H9 (cell line): ENCODE results near the gene THSD7B. TPM values are rescaled to one million over a fixed set of nuclear protein-coding genes. Genes with fewer than 3 reads are reported as not detected.

ENCODE experiments used
- DNase-seq: peaks from one replicate; pipeline ENCODE4 v3.0.0-alpha.2; 2017
- H2AFZ ChIP-seq: one replicate; pipeline ENCODE4 v1.6.1; 2013; ENCODE audit warnings: mild to moderate bottlenecking, low read length, control low read depth, moderate library complexity
- H2AK5ac ChIP-seq: 2 replicates; pipeline ENCODE4 v1.6.1; 2013; ENCODE audit warnings: low read length, control low read depth, mixed read lengths; ENCODE audit not compliant: insufficient read length
- H2BK120ac ChIP-seq: one replicate; pipeline ENCODE4 v1.6.1; 2013; ENCODE audit warnings: low read depth, mild to moderate bottlenecking, low read length, control low read depth, inconsistent platforms; ENCODE audit not compliant: poor library complexity, severe bottlenecking
- H2BK12ac ChIP-seq: 2 replicates; pipeline ENCODE4 v1.6.1; 2013; ENCODE audit warnings: low read length, control low read depth, mixed read lengths, low read depth; ENCODE audit not compliant: insufficient read length
- H2BK15ac ChIP-seq: 2 replicates; pipeline ENCODE4 v1.6.1; 2013; ENCODE audit warnings: low read depth, low read length, control low read depth
- H2BK20ac ChIP-seq: one replicate; pipeline ENCODE4 v1.6.1; 2013; ENCODE audit warnings: low read depth, mild to moderate bottlenecking, low read length, control low read depth, inconsistent platforms; ENCODE audit not compliant: poor library complexity, severe bottlenecking
- H2BK5ac ChIP-seq: 2 replicates; pipeline ENCODE4 v1.6.1; 2013; ENCODE audit warnings: low read length, control low read depth, mixed read lengths; ENCODE audit not compliant: insufficient read length
- H3K14ac ChIP-seq: 2 replicates; pipeline ENCODE4 v1.6.1; 2013; ENCODE audit warnings: low read length, control low read depth; ENCODE audit not compliant: insufficient read depth
- H3K18ac ChIP-seq: 2 replicates; pipeline ENCODE4 v1.6.1; 2013; ENCODE audit warnings: low read depth, mild to moderate bottlenecking, mixed read lengths, low read length, control low read depth; ENCODE audit not compliant: insufficient read length
- H3K23ac ChIP-seq: 2 replicates; pipeline ENCODE4 v1.6.1; 2013; ENCODE audit warnings: low read length, control low read depth, mixed read lengths, low read depth; ENCODE audit not compliant: insufficient read length
- H3K23me2 ChIP-seq: 2 replicates; pipeline ENCODE4 v1.6.1; 2013; ENCODE audit warnings: low read depth, mild to moderate bottlenecking, mixed read lengths, low read length, control low read depth; ENCODE audit not compliant: insufficient read length, poor library complexity, severe bottlenecking
- H3K27ac ChIP-seq: 2 replicates; pipeline ENCODE4 v1.5.1; 2013; ENCODE audit warnings: low read length, control low read depth, mixed read lengths, low read depth; ENCODE audit not compliant: insufficient read length
- H3K27me3 ChIP-seq: 2 replicates; pipeline ENCODE4 v1.6.1; 2013; ENCODE audit warnings: low read length, control low read depth, inconsistent platforms; ENCODE audit not compliant: insufficient read depth
- H3K4ac ChIP-seq: 2 replicates; pipeline ENCODE4 v1.6.1; 2013; ENCODE audit warnings: low read depth, mild to moderate bottlenecking, control low read depth, inconsistent platforms, low read length, moderate library complexity
- H3K4me1 ChIP-seq: 2 replicates; pipeline ENCODE4 v1.6.1; 2013; ENCODE audit warnings: low read length, control low read depth, inconsistent platforms; ENCODE audit not compliant: insufficient read depth
- H3K4me2 ChIP-seq: 2 replicates; pipeline ENCODE4 v1.6.1; 2013; ENCODE audit warnings: low read length, control low read depth, mixed read lengths; ENCODE audit not compliant: insufficient read length, insufficient read depth
- H3K56ac ChIP-seq: 2 replicates; pipeline ENCODE4 v1.6.1; 2013; ENCODE audit warnings: low read depth, mild to moderate bottlenecking, mixed read lengths, low read length, control low read depth; ENCODE audit not compliant: insufficient read length
- H3K79me1 ChIP-seq: 2 replicates; pipeline ENCODE4 v1.6.1; 2013; ENCODE audit warnings: low read depth, mild to moderate bottlenecking, moderate library complexity, low read length, control low read depth, inconsistent platforms; ENCODE audit not compliant: insufficient read depth, poor library complexity, severe bottlenecking
- H3K79me2 ChIP-seq: 2 replicates; pipeline ENCODE4 v1.6.1; 2013; ENCODE audit warnings: low read length, control low read depth, inconsistent platforms; ENCODE audit not compliant: insufficient read depth
- H3K9ac ChIP-seq: 2 replicates; pipeline ENCODE4 v1.6.1; 2013; ENCODE audit warnings: low read length, control low read depth, mixed read lengths; ENCODE audit not compliant: insufficient read length; ENCODE audit errors: extremely low read depth
- H3K9me3 ChIP-seq: one replicate; pipeline ENCODE4 v1.6.1; 2013; ENCODE audit warnings: low read depth, low read length, inconsistent platforms; ENCODE audit not compliant: control insufficient read depth
- H3T11ph ChIP-seq: one replicate; pipeline ENCODE4 v1.6.1; 2013; ENCODE audit warnings: mild to moderate bottlenecking, low read length, control low read depth, inconsistent platforms
- H4K20me1 ChIP-seq: one replicate; pipeline ENCODE4 v1.6.1; 2013; ENCODE audit not compliant: control insufficient read depth, insufficient read length, insufficient read depth
- H4K5ac ChIP-seq: 2 replicates; pipeline ENCODE4 v1.6.1; 2013; ENCODE audit warnings: low read depth, mild to moderate bottlenecking, mixed read lengths, low read length, control low read depth; ENCODE audit not compliant: insufficient read length
- H4K8ac ChIP-seq: replicated peaks from 2 replicates; pipeline ENCODE4 v1.6.1; 2013; ENCODE audit warnings: low read length, control low read depth, mixed read lengths, low read depth; ENCODE audit not compliant: insufficient read length
- H4K91ac ChIP-seq: 2 replicates; pipeline ENCODE4 v1.6.1; 2013; ENCODE audit warnings: low read depth, mild to moderate bottlenecking, moderate library complexity, mixed read lengths, low read length, control low read depth; ENCODE audit not compliant: insufficient read length
- H3K27ac Mint-ChIP-seq, 3 experiments: 2 replicates in 2 of 3; 3 replicates in 1 of 3; pipeline ENCODE4 v1.8.0; 2020 to 2021; ENCODE audit warnings: mixed read lengths in 3 of 3, mild to moderate bottlenecking in 1 of 3, moderate library complexity in 1 of 3
- H3K27me3 Mint-ChIP-seq: 2 replicates; pipeline ENCODE4 v1.8.0; 2021; ENCODE audit warnings: low read depth, mild to moderate bottlenecking, moderate library complexity, mixed read lengths
- H3K36me3 Mint-ChIP-seq, 3 experiments: 2 replicates in 2 of 3; 3 replicates in 1 of 3; pipeline ENCODE4 v1.8.0; 2020 to 2021; ENCODE audit warnings: low read depth in 3 of 3, mixed read lengths in 3 of 3; ENCODE audit not compliant: insufficient read depth in 1 of 3
- H3K4me1 Mint-ChIP-seq, 2 experiments: 2 replicates each; pipeline ENCODE4 v1.8.0; 2020; ENCODE audit warnings: mixed read lengths in 2 of 2
- H3K4me3 Mint-ChIP-seq, 2 experiments: 2 replicates in 1 of 2; 3 replicates in 1 of 2; pipeline ENCODE4 v1.8.0; 2020 to 2021; ENCODE audit warnings: mild to moderate bottlenecking in 2 of 2, mixed read lengths in 2 of 2, moderate library complexity in 1 of 2
- H3K9me3 Mint-ChIP-seq, 2 experiments: 2 replicates in 1 of 2; 3 replicates in 1 of 2; pipeline ENCODE4 v1.8.0; 2020; ENCODE audit warnings: mild to moderate bottlenecking in 2 of 2, mixed read lengths in 2 of 2, moderate library complexity in 1 of 2
- CTCF ChIP-seq: fragments of 200-600 bp; sonication (generic); conservative IDR thresholded peaks from 3 replicates; pipeline ENCODE4 v1.8.0; 2021; ENCODE audit warnings: antibody characterized with exemption, mild to moderate bottlenecking
- WGBS: extraction: QIAGEN DNeasy Blood & Tissue Kit; methylation state at CpG from one replicate; pipeline ENCODE4 v1.1.7; 2013; ENCODE audit warnings: missing lambda C conversion rate, low lambda C conversion rate, mixed read lengths; ENCODE audit not compliant: insufficient read length; ENCODE audit errors: extremely low coverage; 5-methylcytosine and 5-hydroxymethylcytosine counted together
- total RNA-seq: library from RNA; stranded (reverse); gene quantifications from 2 replicates; pipeline ENCODE4 v1.2.1, GENCODE V29; 2021

THSD7B gene
- total RNA-seq, 1 experiment from 2014 or later: 0.85 TPM

- no peak overlapping the region for H4K8ac ChIP-seq
- no peak overlapping the region for H4K5ac ChIP-seq
- H3T11ph ChIP-seq: no peak overlapping the region
- H3K27me3 ChIP-seq: no peaks in the 10 kb centered on the region
- WGBS: no CpG with 5 or more reads among the region's 1 CpG
- Mint-ChIP-seq H3K9me3 (no peaks in the 10 kb centered on the region; a peak in 1 of 5 replicates), H3K4me3 (no peak overlapping the region), H3K36me3 (no peaks in the 10 kb centered on the region), H3K27ac (no peak overlapping the region), H3K27me3 (no peaks in the 10 kb centered on the region), H3K4me1 (no peaks in the 10 kb centered on the region)
- H3K27ac ChIP-seq: no peak overlapping the region
- H2BK12ac ChIP-seq: no peak overlapping the region
- no peak overlapping the region for H2AFZ ChIP-seq
- no peaks in the 10 kb centered on the region for H3K79me1 ChIP-seq
- H3K23me2 ChIP-seq: no peaks in the 10 kb centered on the region
- no peak for TF ChIP-seq CTCF
- no peak overlapping the region for H3K56ac ChIP-seq
- no peaks in the 10 kb centered on the region for H3K79me2 ChIP-seq
- H3K23ac ChIP-seq: no peak overlapping the region
- no peak overlapping the region for H4K91ac ChIP-seq
- no peak overlapping the region for H3K9ac ChIP-seq
- H3K4ac ChIP-seq: no peak overlapping the region
- H2BK5ac ChIP-seq: no peak overlapping the region
- no peak overlapping the region for H2BK120ac ChIP-seq
- H2AK5ac ChIP-seq: no peak overlapping the region
- H3K14ac ChIP-seq: no peak overlapping the region
- H3K9me3 ChIP-seq: no peaks in the 10 kb centered on the region
- no peaks in the 10 kb centered on the region for H4K20me1 ChIP-seq
- no peak overlapping the region for H3K18ac ChIP-seq
- no peak overlapping the region for H3K4me2 ChIP-seq
- H3K4me1 ChIP-seq: no peaks in the 10 kb centered on the region
- no peak for DNase-seq
- no peak overlapping the region for H2BK20ac ChIP-seq
- no peak overlapping the region for H2BK15ac ChIP-seq
Measured at GRCh38 chr2:136891100-136891499, 125.8 kb downstream of the THSD7B start.
